GM18858 (cell line): ENCODE results near the gene ALOX12.

ENCODE experiments used
- ATAC-seq: cut with Tn5 transposase; IDR thresholded peaks from one replicate; pipeline ENCODE4 v1.9.1; 2021; ENCODE audit not compliant: unreplicated experiment

The ALOX12 gene

GRCh38 chr17:7020894-7021664 is 25.2 kb downstream of the ALOX12 start:
- no peak for ATAC-seq

DNA sequence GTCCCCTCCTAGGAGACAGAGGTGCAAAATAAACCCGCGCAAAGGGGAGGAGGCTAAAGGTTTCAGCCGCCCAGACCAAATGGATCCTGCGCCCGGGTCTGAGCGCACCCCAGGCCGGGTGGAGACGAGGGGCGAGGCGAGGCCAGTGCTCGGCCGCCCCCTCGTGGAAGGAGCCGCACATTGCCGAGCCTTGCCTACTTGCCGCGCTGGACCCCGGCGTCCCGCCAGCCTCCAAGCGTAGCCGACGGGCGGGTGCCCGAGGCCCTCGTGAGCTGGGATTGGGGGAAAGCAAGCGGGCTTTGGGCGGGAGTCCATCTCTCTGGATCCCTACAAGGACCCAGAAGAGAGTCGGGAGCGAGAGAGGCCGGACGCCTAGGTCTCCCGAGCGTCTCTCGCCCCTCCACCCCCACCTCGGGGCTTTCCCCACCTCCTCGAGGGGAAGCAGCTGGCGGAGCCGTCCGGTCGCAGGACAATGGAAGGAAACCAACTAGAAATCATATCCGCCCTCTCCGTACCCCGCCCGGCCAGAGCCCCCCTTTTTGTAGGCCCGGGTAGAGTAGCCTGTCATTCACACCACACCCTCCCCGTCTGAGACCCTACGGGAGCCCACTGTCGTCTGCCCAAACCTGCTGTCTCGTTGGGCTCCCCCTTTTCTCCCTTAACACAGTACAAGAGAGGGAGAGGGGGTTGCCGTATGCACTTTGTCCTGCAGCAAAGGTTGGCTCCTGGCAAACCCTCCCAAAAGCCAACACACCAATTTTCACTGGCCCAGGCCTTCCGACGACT is 26.3 kb downstream of the ALOX12 start:
- ATAC-seq, result no peak

DNA sequence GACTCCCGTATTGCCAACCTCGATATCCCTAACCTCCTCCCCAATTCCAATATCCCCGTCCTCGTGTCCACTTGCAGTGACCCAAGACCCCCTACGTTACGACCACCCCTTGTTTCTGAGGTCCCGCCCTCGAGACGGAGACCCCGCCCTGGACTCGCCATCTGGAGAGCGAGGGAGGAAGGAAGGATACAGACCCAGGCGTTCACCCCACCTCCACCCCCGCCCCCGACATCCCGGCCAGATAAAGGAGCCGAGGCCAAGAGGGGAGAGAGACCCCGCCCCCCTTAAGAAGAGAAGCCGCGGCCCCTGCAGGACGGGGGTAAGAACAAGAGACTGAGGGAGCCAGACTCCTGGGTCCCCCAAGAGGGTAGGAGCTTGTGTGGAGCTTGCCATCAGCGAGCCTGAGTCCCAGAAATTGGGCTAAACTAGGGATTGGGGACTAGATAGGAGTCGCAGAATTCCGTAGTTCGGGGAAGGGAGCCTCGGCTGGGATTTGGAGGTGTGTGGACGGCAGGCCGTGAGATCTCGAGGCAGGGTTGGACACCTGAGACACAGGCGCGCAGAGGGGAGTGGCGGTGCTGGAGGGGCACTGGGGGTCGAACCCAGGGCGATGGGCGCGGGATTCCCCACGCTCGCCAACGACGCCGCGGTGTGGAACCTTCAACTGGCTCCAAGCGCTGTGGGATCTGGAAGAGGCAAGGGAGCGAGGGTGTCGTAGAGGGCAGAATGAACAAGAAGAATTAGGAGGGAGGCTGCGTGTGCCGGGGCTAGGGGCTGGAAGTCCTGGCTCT is 27.1 kb downstream of the ALOX12 start, which contains the start of gene BCL6B:
BCL6B (plus strand) TSS at position 270 of the 791 bp plus-strand sequence. CDS start 622 bp downstream, outside the sequence.
- no peak for ATAC-seq

DNA sequence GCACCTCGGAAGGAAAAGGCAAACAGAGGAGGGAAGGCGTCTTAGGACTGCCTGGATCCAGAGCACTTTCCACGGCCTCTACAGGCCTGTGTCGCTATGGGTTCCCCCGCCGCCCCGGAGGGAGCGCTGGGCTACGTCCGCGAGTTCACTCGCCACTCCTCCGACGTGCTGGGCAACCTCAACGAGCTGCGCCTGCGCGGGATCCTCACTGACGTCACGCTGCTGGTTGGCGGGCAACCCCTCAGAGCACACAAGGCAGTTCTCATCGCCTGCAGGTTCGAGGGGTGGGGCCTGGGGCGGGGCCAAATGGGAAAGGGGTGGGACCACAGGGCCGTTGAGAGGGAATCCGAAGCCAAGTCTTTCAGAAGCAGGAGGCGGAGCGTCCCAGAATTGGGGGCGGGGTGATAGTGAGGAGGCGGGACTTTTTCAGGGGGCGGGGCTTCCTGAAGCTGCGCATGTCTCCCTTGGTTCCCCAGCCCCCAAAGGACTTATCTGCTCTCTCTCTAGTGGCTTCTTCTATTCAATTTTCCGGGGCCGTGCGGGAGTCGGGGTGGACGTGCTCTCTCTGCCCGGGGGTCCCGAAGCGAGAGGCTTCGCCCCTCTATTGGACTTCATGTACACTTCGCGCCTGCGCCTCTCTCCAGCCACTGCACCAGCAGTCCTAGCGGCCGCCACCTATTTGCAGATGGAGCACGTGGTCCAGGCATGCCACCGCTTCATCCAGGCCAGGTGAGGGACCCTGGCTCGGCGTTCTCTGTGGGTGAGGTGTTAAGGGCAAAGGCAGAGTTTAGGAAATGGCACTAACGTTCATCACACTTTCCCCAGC is 27.9 kb downstream of the ALOX12 start:
- ATAC-seq, result no peak

DNA sequence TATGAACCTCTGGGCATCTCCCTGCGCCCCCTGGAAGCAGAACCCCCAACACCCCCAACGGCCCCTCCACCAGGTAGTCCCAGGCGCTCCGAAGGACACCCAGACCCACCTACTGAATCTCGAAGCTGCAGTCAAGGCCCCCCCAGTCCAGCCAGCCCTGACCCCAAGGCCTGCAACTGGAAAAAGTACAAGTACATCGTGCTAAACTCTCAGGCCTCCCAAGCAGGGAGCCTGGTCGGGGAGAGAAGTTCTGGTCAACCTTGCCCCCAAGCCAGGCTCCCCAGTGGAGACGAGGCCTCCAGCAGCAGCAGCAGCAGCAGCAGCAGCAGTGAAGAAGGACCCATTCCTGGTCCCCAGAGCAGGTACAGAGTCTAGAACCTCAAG is 28.5 kb downstream of the ALOX12 start:
- no peak for ATAC-seq

- no peak for ATAC-seq
Observed at GRCh38 chr17:7025245-7025644, 29.4 kb downstream of the ALOX12 start.

DNA sequence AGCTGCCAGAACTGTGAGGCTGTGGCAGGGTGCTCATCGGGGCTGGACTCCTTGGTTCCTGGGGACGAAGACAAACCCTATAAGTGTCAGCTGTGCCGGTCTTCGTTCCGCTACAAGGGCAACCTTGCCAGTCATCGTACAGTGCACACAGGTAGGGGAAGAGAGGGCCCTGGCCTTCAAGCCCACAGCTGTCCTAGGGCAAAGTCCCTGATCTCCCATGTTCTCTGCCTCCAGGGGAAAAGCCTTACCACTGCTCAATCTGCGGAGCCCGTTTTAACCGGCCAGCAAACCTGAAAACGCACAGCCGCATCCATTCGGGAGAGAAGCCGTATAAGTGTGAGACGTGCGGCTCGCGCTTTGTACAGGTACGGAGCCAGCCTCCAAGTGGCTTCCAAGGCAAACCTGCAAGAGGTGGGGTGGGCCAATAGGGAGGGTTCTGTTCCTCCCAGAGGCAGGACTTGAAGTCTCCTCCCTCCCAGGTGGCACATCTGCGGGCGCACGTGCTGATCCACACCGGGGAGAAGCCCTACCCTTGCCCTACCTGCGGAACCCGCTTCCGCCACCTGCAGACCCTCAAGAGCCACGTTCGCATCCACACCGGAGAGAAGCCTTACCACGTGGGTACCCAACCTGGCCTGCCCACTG is 30.7 kb downstream of the ALOX12 start:
- ATAC-seq, result no peak

GRCh38 chr17:7027335-7027734 is 31.5 kb downstream of the ALOX12 start:
- ATAC-seq, result no peak

DNA sequence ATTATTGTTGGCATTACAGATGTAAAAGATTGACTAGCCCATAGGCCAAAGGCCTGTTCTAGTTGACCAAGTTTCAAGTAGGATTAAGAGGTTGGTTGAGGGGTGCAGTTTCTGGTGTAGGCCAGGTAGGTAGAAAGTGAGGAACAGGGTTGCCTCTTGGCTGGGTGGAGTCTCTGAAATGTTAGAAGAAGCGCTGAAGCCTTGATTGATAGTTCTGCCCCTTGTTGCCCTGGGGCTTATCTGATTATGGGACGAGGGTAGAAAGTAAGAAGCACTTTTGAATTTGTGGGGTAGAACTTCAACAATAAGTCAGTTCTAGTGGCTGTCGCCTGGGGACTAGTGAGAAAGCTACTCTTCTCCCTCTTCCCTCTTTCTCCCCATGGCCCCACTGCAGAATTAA is 33.2 kb downstream of the ALOX12 start:
- no peak for ATAC-seq

DNA sequence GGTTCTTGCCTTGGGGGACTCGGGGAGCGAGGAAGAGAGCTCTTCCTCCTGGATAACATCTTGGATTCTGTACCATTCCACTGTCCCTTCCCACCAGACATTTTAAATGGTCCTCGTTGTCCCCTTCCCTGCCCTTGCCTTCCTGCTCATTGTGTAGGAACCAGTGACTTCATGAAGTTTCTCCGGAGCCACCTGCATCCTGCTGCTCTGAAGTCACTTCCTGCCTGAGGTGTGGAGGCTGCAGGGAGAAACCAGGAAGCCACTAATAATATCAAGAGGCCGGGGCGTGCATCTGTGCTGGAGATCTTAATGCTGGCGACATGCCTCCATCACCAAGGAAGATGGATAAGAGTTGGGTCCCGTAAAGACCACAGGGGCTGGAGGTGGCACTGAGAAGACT is 33.8 kb downstream of the ALOX12 start:
- ATAC-seq, result no peak

- ATAC-seq, result peak; percentile 12
Observed at GRCh38 chr17:7034955-7035590, 39.2 kb downstream of the ALOX12 start.

DNA sequence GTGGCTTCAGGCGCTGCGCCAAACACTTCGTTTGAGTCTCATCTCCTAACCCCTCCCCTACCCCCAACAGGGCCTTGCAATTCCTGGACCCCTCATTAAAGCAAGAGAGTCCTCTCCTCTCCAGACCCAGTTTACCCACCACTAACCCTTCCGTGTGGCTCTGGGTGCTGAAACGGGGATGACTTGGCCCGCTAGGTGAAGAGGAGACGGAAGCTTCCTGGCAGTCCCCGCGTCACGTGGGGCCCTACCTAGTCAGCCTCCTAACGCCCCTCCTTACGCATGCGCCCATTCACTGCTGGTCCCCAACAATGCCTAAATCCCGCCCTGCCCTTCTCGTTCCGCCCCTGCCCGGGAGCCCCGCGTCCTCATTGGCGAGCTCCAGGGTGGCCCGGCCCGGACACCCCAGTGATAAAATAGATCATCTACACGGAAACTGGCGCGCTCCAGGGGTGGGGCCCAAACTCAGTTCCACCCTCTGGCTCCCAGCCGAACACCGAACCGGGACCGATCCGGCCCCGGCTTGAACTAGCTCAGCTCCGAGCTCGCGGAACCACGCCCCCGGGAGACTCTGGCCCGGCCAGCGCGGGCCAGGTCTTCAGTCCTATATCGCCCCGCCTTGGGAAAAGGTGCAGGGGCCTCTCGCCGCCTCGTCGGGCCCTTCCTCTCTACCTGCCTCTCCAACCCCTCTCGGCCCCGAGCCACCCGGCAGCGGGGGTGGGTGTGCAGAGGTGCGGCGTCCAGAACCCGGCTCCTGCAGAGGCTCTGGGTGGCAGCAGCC is 39.9 kb downstream of the ALOX12 start, which contains the start of gene SLC16A13:
SLC16A13 (plus strand) TSS at position 425 of the 778 bp plus-strand sequence. CDS start 368 bp downstream, outside the sequence.
- peak; percentile 66 for ATAC-seq

- no peak for ATAC-seq
Observed at GRCh38 chr17:7038025-7038862, 42.4 kb downstream of the ALOX12 start.

DNA sequence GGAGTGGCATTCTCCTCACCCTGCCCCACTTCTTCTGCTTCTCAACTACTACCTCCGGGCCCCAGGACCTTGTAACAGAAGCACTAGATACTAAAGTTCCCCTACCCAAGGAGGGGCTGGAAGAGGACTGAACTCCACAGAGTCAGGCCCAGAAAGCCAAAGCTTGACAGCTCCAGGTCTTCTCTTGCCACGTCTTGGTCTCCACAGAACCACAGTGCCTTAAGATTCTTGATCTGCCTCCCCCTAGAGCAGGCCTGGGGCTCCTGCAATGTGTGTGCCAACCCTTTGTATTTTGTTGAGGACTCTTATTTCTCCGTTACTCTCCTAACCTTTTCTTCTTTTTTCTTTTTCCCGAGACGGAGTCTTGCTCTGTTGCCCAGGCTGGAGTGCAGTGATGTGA is 44.0 kb downstream of the ALOX12 start:
- no peak for ATAC-seq

- ATAC-seq, result no peak
Observed at GRCh38 chr17:7041607-7042500, 46.0 kb downstream of the ALOX12 start.

GRCh38 chr17:7042501-7043181 is 46.8 kb downstream of the ALOX12 start:
- ATAC-seq, result no peak
